ENCODE data around the gene ORM1.

The ORM1 gene

DNA sequence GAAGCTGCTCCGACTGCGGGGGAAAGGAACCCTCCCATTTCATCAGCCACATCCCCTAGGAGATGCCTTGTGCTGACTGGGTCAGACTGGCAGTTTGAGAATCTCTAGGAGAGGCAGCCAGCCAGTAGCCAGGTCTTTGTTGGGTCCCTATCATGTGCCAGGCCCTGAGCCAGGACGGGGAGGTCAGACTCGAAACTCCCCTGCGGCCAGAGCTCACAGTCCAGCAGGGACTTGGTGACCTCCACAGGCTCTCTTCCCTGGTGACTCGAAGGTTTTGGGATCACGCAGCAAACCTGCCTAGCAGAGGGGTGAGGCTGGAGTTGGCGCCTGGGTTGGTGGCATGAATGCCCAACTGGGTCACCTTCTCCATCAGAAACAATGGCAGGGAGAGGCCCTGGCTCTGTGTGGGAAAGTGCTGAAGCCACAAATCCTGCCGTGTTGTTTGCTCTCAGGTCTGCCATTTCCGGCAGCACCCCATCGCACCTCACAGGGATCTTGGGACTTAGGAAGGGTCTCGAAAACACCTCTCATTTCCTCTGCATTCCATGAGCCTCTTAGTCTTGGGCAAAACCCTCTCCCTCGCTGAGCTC is 14.4 kb upstream of the ORM1 start:
- H3K4me3 ChIP-seq (ENCODE audit: low read length) = no peak overlapping the region
- TF ChIP-seq CTCF (conservative IDR thresholded peaks at IDR 0.05; ENCODE audit: low read depth, low read length) = no peak
- no peak for DNase-seq (ENCODE audit: low read depth)

DNA sequence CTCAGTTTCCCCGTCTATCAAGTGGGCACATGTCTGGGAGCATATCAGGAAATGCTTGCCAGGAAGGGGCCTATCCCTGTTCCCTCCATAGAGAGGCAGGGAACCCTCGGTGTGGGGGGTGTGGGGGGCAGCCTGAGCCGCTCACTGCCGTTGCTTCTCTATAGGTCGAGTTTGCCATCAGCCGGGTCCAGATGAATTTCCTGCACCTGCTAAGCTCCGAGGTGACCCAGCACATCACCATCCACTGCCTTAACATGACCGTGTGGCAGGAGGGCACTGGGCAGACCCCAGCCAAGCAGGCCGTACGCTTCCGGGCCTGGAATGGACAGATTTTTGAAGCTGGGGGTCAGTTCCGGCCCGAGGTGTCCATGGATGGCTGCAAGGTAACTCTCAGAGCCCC is 13.8 kb upstream of the ORM1 start:
- DNase-seq (ENCODE audit: low read depth) = no peak
- no peak for TF ChIP-seq CTCF (conservative IDR thresholded peaks at IDR 0.05; ENCODE audit: low read depth, low read length)
- no peak overlapping the region for H3K4me3 ChIP-seq (ENCODE audit: low read length)

- no peak overlapping the region for H3K4me3 ChIP-seq (ENCODE audit: low read length)
- no peak for TF ChIP-seq CTCF (conservative IDR thresholded peaks at IDR 0.05; ENCODE audit: low read depth, low read length)
- DNase-seq (ENCODE audit: low read depth) = no peak
Observed at GRCh38 chr9:114310471-114311450, 12.1 kb upstream of the ORM1 start.

DNA sequence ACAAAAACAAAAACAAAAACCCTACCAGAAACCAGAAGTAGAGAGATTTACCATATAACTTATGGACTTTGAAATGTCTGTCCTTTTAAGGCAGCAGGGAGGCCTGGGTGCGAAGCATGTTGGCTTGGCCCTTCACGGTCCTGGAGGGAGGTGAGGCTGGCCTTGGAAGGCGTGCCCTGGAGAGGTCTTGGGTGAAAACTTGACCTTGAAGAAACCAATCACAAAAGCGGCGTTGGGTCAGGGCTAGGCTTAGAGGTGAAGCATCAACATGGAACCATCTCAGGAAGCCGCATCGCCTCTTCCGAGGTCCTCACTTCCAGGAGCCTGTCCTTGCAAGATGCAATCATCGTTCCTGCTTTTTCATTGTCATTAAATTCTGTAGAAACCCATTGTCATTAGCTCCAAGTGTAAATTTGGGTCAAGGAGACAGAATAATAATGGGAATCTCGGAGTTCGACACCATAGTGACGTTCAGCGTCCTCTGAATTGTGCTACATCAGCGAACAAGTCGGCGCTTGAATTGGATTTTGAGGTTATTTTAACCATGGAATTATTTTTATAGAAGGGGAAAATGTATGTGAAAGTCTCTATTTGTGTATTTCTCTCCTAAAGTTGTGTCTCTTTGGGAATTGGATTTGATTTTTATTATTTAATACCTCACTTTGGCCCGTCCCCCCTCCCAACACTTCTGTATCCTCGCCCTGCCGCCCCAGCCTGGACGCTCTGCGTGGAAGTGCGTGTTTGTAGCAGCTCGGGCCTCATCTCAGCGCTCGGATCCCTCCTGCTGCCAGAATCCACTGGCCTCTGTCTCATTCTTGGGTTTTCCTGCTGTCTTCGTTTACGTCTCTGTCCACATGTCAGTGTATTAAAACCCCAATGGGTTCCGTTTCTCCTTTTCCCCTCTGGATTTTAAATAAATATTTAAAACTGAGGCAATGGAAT is 11.1 kb upstream of the ORM1 start:
- no peak for DNase-seq (ENCODE audit: low read depth)
- TF ChIP-seq CTCF (conservative IDR thresholded peaks at IDR 0.05; ENCODE audit: low read depth, low read length) = no peak
- no peak overlapping the region for H3K4me3 ChIP-seq (ENCODE audit: low read length)

- H3K4me3 ChIP-seq (ENCODE audit: low read length) = no peak overlapping the region
- DNase-seq (ENCODE audit: low read depth) = no peak
- TF ChIP-seq CTCF (conservative IDR thresholded peaks at IDR 0.05; ENCODE audit: low read depth, low read length) = no peak
Observed at GRCh38 chr9:114312513-114312875, 10.4 kb upstream of the ORM1 start.

DNA sequence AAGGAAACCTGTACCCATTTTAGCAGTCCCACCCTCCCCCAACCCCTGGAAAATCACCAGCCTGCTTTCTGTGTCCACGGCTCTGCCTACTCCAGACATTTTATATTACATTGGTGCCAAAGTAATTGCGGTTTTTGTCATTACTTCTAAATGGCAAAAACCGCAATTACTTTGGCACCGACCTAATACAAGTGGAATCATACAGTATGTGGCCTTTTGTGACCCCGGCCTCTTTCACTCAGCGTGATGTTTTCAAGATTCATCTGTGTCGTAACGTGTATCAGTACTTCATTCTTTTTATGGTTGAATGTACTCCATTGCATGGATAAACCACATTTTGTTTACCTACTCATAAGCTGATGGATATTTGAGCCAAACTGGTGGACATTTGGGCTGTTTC is 9.7 kb upstream of the ORM1 start:
- TF ChIP-seq CTCF (conservative IDR thresholded peaks at IDR 0.05; ENCODE audit: low read depth, low read length) = no peak
- H3K4me3 ChIP-seq (ENCODE audit: low read length) = no peak overlapping the region
- no peak for DNase-seq (ENCODE audit: low read depth)
